C4-2B (cell line): ENCODE measurements around the gene RASSF7.
A peak's percentile ranks its signal among the peaks of the same experiment; 100 is the strongest.

ENCODE experiments used
- H3K27ac ChIP-seq: fragments of 450-650 bp; 2 replicates; pipeline ENCODE4 v1.5.1; 2017
- CTCF ChIP-seq: fragments of 450-650 bp; conservative IDR thresholded peaks from 2 replicates; pipeline ENCODE4 v1.5.1; 2017; ENCODE audit warnings: mild to moderate bottlenecking
- ZFX ChIP-seq: fragments of 450-650 bp; IDR thresholded peaks from 2 replicates; pipeline ENCODE4 v1.6.1; 2017

RASSF7 gene

GRCh38 chr11:555780-556661 is 4.7 kb upstream of the RASSF7 start:
- no peak for TF ChIP-seq ZFX
- no peak for TF ChIP-seq CTCF
- H3K27ac ChIP-seq, result no peak overlapping the region

GRCh38 chr11:556662-557256 is 4.0 kb upstream of the RASSF7 start:
- no peak overlapping the region for H3K27ac ChIP-seq
- TF ChIP-seq ZFX (no peak), CTCF (no peak)

GRCh38 chr11:557328-558132 is 3.2 kb upstream of the RASSF7 start:
- H3K27ac ChIP-seq, result no peak overlapping the region
- no peak for TF ChIP-seq CTCF
- TF ChIP-seq ZFX, result no peak

- no peak overlapping the region for H3K27ac ChIP-seq
- TF ChIP-seq ZFX (no peak), CTCF (no peak)
Measured at GRCh38 chr11:558503-558902, 2.3 kb upstream of the RASSF7 start.

- H3K27ac ChIP-seq, result no peak overlapping the region
- TF ChIP-seq ZFX (no peak), CTCF (no peak)
Measured at GRCh38 chr11:559020-559620, 1.6 kb upstream of the RASSF7 start.

GRCh38 chr11:559712-560304 is 962 bp upstream of the RASSF7 start:
- H3K27ac ChIP-seq, result peak overlapping the region; percentile 99
- TF ChIP-seq ZFX (no peak), CTCF (no peak)
